Ramos (cell line): ENCODE data around the gene IL1RAP.

Experiments used
- in situ Hi-C: fragments of 300-500 bp; cut with MboI; formaldehyde crosslinking; loops from one replicate; pipeline ENCODE4 v1.14.3; 2022; ENCODE audit warnings: low sequenced_read_pairs; ENCODE audit not compliant: unreplicated experiment

Gene IL1RAP

GRCh38 chr3:190696777-190697501, 183.1 kb downstream of the IL1RAP start:
- in situ Hi-C loops: no loop called here

GRCh38 chr3:190697502-190697830, 183.6 kb downstream of the IL1RAP start:
- in situ Hi-C loops: no loop called here

GRCh38 chr3:190697901-190698300, 184.0 kb downstream of the IL1RAP start:
- in situ Hi-C loops: no loop called here

GRCh38 chr3:190699776-190700175, 185.9 kb downstream of the IL1RAP start:
- in situ Hi-C loops: no loop called here

GRCh38 chr3:190701096-190701532, 187.2 kb downstream of the IL1RAP start:
- in situ Hi-C loops: no loop called here

- in situ Hi-C loops: no loop called here
These were observed 192.7 kb downstream of the IL1RAP start for GRCh38 chr3:190706582-190706981.
